NOMO-1 treated with dmso at 0.1 percent for 144 hours (cell line): ENCODE measurements around the gene SSB.
"Not testable (repeated sequence)": the region's sequence is repeated elsewhere in the genome, so short reads cannot be mapped to it uniquely, and the experiment has no call there.

Experiments used
- DNase-seq: peaks from one replicate; lab custom pipeline; 2025; ENCODE audit not compliant: unreplicated experiment; lab: John Stamatoyannopoulos, UW

Gene SSB

GRCh38 chr2:169828141-169828811 lies 29.6 kb downstream of the SSB start:
- peak; percentile 29 for DNase-seq

- DNase-seq, result no peak
These were observed 35.7 kb downstream of the SSB start for GRCh38 chr2:169834401-169834800.

GRCh38 chr2:169838743-169839489 lies 40.2 kb downstream of the SSB start:
- no peak for DNase-seq

- no peak for DNase-seq
These were observed 41.5 kb downstream of the SSB start for GRCh38 chr2:169839954-169840746.

GRCh38 chr2:169840747-169841142 lies 42.1 kb downstream of the SSB start:
- no peak for DNase-seq

- DNase-seq, result not testable (repeated sequence)
These were observed 43.0 kb downstream of the SSB start for GRCh38 chr2:169841625-169842024.

GRCh38 chr2:169845016-169845415 lies 46.3 kb downstream of the SSB start:
- no peak for DNase-seq

- DNase-seq, result not testable (repeated sequence)
These were observed 50.5 kb downstream of the SSB start for GRCh38 chr2:169848959-169849693.

- no peak for DNase-seq
These were observed 51.0 kb downstream of the SSB start for GRCh38 chr2:169849710-169850109.

GRCh38 chr2:169853041-169853668 lies 54.5 kb downstream of the SSB start:
- DNase-seq, result no peak

- not testable (repeated sequence) for DNase-seq
These were observed 56.9 kb downstream of the SSB start for GRCh38 chr2:169855281-169856258.

- no peak for DNase-seq
These were observed 60.8 kb downstream of the SSB start for GRCh38 chr2:169859423-169859822.

GRCh38 chr2:169860149-169860548 lies 61.5 kb downstream of the SSB start:
- no peak for DNase-seq
